GM19043 (cell line): ENCODE data around the gene GPS1.
"Not testable (repeated sequence)": the region's sequence is repeated elsewhere in the genome, so short reads cannot be mapped to it uniquely, and the experiment has no call there.

Source experiments
- ATAC-seq: cut with Tn5 transposase; IDR thresholded peaks from one replicate; pipeline ENCODE4 v1.9.1; 2021; ENCODE audit warnings: low read depth; ENCODE audit not compliant: unreplicated experiment

The GPS1 gene

DNA sequence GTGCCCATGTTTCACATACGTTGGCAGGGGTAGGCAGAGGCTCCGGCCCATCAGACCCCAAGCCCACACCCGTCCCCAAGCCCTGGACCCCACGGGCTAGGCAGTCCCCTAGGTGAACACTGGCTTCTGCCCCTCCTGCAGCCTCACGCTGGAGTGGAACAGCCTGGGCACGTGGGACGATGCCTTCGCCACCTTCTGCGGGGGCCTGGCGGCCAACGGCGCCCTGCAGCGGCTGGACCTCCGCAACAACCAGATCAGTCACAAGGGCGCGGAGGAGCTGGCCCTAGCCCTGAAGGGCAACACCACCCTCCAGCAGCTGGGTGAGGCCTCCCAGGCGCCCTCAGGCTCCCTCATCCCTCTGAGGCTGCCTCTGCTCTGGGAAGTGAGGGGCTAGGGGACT, 26.8 kb upstream of the GPS1 start:
- no peak for ATAC-seq

DNA sequence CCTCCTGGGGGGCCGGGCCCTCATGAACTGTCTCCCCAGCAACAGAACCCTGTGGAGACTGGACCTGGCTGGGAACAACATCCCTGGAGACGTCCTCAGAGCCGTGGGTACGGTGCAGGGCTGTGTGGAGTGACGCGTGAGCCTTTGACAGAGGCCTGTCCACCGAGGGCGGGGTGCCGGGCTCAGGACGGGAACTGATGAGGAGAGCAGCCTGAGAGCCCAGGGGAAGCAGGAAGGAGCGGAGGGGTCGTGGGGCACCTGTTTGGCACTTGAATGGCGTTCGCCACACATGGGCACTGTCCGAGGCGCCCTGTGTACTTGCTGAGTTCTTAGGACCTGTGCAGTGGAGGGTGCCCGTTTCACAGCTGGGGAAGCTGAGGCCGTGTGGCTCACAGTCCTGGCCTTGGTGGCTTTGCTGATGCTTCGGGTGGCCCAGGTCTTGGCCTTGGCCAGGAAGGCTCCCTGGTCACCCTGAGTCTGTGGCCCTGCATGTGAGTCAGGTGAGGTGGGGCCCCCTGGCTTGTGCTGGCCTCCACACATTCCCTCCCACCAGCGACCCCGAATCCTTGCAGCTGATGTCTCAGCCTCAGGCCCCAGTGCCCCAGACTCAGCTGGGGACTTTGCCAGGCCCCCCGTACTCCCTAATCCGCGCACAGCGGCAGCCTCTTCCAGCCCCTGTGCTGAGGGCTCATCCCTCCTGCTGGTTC, 26.1 kb upstream of the GPS1 start:
- no peak for ATAC-seq

DNA sequence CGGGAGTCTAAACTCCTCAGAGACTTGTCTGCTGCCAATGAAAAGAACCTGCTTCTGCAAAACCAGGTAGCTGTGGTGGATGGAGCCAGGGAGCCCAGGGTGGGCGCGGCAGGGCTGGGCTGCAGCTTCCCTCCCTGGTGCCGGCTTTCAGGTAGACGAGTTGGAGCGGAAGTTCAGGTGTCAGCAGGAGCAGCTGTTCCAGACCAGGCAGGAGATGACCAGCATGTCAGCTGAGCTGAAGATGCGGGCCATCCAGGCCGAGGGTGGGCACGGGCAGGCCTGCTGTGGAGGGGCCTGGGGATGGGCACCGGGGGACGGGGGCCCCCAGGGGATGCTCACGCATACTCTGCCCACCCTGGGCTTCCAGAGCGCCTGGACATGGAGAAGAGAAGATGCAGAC, 23.5 kb upstream of the GPS1 start:
- no peak for ATAC-seq

DNA sequence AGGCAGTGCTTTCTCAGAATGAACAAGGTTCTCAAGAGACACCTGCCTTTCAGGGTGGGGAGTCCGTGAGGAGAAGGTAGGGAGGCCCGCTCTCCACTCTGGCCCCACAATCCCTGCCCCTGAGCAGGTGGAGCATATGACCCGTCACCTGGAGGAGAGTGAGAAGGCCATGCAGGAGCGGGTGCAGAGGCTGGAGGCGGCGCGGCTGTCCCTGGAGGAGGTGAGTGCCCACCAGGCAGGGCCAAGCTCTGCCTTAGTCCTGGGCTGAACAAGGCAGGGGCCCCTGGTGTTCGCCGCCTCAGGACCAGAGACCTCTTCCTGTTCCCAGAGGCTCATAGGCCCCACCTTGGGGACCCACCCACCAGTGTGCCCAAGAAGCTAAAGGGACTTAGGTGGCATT, 22.7 kb upstream of the GPS1 start:
- ATAC-seq = no peak

DNA sequence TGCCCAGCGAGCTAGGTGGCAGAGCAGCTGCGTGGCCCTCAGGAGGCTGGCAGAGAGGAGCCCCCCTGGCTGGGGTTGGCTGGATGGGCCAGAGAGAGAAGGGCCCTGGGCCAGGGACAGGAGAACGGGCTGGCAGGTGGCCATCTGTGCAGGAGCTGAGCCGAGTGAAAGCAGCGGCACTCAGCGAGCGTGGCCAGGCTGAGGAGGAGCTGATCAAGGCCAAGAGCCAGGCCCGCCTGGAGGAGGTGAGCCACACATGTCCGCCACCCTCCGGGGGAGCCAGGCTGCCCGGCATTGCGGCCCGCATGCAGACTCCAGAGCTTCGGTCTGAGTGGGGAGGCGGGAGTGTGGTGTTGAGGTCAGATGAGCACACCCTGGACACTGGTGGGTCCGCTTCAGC, 22.3 kb upstream of the GPS1 start:
- ATAC-seq = no peak

DNA sequence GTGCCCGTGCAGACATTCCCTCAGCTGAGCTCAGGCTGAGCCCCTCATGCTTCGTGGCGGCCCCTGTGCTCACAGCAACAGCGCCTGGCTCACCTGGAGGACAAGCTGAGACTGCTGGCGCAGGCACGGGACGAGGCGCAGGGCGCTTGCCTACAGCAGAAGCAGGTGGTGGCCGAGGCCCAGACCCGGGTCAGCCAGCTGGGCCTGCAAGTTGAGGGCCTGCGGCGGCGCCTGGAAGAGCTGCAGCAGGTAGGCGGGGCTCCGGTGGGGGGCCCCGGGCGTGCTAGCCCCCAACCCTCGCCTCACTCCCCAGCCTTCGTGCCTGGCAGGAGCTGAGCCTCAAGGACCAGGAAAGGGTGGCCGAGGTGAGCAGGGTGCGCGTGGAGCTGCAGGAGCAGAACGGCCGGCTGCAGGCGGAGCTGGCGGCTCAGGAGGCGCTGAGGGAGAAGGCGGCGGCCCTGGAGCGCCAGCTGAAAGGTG, 21.7 kb upstream of the GPS1 start:
- no peak for ATAC-seq

DNA sequence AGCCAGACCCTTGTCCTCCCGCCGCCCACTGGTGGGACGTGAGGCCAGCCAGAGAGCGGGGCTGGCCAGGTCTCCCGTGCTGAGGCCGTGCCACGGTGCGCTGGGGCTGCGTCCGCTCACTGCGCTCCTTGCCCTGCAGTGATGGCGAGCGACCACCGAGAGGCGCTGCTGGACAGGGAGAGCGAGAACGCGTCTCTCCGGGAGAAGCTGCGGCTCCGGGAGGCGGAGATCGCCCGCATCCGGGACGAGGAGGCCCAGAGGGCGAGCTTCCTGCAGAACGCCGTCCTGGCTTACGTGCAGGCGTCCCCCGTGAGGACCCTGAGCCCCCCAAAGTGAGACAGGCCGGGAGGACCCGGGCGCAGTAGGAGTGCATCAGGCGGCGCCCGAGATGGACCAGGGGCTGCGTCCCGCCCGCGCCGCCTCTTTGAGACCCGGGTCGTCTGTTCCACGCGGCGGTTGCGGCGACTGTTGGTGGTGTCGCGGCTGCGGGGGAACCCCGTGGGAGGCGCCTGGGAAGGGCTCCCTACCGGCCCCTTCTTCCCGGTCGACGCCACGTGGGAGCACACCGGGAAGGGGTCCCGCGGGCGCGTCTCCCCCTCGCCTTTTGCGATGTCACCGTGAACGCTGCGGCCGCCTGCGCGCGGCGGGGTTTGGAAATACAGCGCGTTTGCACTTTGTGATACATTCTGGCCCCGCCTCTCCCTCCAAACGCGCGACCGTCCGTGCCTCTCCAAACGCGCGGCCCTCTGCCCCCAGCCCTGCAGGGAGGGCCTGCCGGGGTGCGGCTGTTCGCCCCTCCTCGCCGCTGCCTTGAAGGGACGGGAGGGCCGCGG, 21.0 kb upstream of the GPS1 start:
- no peak for ATAC-seq

DNA sequence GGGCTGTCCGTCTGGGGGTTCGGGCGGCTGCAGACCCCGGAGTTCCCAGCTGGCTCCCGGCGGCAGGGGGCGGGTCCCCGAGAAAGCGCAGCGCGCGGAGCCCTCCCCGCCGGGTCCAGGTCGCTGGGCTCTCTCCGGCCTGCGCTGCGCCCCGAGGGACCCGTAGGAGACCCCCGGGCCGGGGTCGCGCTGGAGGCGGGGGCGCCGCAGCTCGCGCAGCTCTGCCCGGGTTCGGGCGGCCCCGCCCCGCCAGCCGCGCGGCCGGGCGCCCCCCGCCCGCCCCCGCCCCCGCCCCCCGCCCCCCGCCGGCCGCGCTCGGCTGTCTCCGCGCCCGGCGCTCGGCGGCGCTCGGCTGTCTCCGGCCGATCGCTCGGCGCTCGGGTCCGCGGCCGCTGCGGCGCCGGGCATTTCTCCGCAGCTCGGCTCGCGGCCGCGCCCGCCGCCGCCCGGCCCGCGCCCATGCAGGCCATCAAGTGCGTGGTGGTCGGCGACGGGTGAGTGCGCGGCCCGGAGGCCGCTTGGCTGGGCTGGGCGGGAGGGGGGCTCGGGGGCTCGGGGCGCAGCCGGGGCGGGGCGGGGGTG, 20.3 kb upstream of the GPS1 start, which contains the start of gene RAC3:
Gene RAC3 (plus strand): TSS at position 376 of the 582 bp plus-strand sequence. CDS start 84 bp downstream, at position 460.
- ATAC-seq = no peak

DNA sequence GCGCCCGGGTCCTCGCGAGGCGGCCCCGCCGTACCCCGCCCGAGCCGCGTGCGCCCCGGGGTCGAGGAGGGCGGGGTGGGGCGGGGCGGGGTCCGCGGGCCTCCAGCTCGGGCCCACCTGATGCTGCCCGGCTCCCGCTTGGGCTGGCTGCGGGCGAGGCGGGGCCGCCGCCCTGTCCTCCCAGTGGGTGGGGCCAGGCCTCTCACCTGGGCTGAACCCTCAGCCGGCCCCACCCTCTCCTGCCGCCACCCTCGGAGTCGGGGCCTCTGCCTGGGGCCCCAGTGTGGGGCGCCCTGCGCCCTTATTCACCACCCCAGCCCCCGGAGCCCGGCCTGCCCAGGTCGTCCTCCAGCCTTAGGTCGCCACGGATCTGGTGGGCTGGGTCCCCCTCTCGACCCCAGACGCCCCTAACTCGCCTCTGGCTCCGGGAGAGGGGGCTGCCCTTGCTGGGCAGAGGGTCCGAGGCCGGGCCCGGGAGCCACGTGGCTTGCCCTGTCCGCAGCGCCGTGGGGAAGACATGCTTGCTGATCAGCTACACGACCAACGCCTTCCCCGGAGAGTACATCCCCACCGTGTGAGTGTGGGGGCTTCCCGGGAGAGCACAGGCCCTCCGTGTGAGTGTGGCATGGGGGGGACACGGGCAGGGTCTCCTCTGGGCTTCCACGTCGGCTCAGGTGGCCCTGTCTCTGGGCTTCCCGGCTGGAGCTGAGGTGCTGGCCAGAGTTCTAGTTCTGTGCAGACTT, 19.6 kb upstream of the GPS1 start:
- ATAC-seq = no peak

DNA sequence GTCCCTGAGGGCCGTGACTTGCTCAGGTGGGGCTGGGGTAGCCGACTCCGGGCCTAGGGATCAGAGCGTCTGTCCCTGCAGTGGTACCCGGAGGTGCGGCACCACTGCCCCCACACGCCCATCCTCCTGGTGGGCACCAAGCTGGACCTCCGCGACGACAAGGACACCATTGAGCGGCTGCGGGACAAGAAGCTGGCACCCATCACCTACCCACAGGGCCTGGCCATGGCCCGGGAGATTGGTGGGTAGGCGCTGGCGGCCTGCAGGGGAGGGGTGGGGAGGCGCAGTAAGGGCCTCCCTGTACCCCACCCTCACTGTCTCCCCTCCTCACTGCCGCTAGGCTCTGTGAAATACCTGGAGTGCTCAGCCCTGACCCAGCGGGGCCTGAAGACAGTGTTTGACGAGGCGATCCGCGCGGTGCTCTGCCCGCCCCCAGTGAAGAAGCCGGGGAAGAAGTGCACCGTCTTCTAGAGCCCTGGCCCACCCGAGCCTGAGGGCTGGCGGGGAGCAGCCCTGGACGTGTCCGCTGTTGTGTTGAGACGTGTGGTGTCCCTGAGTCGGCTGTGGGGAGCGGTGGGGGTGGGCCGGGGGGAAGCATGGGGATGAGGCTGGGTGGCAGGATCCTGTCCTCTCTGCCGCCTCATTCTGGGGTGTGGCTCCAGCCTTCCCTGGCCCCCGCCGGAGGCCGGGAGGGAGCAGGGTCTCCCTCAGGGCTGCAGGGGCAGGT, 18.2 kb upstream of the GPS1 start:
- no peak for ATAC-seq

DNA sequence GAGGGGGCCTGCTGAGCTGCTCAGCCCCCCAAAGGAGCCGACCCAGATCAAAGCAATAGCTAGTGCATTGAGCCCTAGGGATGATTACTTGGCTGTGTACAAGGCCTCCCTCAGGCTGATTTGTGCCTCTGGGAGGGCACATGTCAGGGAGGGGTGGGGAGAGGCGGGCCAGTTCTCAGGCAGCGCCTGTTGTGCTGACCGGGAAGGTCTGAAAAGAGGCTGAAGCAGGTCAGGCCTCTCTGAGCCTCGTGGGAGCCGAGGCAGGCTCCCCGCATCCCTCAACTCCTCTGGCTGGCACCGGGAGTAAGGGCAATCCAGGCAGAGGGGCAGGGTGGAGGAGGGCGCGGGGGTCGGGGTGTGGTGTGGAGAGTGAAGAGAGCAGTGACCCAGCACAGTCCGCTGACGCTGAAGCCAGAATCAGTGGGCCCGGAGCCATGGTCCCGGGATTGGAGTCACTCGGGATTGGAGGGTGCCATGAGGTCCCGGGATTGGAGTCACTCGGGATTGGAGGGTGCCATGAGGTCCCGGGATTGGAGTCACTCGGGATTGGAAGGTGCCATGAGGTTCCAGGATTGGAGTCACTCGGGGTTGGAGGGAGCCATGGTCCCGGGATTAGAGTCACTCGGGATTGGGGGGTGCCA, 17.2 kb upstream of the GPS1 start:
- no peak for ATAC-seq

DNA sequence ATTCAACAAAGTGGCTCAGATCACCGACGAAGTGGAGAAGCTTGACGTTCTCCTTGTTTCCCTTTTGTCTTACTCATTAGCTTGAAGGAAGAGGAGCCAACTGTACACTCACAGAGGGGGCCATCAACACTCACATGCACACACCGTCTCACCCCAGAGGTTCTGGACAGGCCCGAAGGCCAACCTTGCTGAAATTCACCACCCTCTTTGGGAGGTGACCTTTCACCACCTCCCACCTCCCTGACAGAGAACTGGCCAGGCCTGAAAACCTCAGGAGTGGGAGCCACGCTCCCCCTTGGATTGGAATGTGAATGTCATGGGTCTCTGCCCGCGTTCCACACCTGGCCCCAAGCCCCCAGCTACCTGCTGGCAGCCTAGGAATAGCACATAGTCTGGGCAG, 16.2 kb upstream of the GPS1 start:
- no peak for ATAC-seq

DNA sequence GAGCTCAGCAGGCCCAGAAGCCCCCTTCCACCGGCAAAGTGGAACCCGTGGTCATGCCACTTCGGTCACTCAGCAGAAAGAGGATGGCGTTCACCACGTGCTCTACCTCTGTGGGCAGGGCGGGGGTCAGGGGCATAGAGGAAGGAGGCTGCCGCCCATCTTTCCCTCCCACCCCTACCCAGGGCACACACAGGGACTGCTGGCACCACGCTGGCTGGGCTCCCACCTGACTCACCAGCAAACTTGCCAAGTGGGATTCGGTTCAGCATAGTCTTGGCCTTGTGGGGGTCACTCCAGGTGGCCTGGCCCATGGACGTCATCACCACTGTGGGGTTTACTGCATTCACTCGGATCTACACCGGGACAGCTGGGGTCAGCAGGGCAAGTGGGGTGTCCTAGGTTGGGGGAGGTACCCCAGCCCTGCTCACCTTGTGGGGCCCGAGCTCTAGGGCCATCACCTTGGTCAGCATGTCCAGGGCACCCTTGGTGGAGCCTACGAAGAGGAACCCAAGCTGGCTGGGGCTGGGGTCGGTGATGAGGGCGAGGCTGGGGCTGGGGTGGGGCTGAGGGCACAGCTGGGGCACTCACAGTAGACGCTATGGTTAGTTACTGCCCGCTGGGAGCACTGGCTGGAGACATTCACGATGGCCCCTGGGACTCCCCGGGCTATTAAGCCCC, 15.6 kb upstream of the GPS1 start:
- no peak for ATAC-seq

DNA sequence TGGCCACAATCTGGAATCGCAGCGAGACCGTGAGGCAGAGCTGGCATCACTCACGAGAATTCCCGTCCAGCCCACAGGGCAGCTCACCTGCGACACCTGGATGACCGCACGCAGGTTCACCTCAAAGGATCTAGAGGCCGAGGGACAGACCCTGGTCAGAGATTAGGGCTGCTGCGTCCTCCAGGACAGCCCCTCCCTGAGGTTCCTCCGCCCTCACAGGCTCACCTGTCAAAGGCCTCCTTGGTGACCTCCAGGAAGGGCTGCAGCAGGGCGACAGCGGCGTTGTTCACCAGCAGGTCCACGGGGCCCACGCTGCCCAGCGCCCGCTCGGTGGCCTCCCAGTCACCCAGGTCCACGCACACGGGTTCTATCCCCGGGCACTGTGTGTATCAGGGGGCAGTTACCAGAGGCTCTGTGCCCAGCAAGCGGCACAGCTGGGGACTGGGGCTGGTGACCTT, 15.0 kb upstream of the GPS1 start:
- ATAC-seq = no peak

DNA sequence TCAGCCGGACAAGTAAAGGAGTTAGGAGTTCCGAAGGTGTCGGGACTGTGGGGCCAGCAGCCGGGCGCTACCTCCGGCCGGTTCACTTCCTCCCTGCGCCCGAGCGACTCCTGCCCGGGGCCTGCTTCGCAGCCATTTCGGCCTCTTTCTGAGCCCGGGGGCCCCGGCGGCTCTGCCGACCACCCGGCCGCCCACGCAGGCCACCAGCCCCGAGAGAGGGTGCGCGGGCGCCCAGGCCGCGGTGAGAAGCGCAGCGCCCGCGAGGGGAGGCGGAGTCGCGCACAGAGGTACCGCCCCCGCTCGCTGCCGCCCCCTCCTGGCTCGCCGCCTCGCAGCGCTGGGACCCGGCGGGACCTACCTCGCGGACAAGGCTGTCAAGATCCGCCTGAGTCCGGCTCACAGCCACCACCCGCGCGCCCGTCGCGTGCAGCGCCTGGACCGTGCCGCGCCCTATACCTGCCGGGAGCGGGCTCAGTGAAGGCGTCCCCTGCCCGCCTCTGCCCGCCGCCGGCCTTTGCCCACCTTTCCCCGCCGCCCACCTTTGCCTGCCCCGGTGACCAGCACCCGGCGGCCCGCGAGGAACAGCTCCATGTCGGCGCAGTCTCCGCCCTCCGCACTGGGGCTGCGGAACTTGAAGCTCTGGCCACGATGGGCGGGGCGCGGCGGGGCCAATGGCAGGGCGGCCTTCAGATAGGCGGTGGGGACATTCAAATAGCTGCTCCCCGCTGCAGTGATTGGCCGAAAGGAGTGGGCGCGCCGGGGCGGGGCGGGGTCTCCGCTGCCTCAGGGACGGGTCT, 14.4 kb upstream of the GPS1 start, which contains the start of gene DCXR:
Gene DCXR (minus strand): TSS at position 606 of the 797 bp plus-strand sequence. CDS start 15 bp downstream, at position 591.
- peak; percentile 85 for ATAC-seq

DNA sequence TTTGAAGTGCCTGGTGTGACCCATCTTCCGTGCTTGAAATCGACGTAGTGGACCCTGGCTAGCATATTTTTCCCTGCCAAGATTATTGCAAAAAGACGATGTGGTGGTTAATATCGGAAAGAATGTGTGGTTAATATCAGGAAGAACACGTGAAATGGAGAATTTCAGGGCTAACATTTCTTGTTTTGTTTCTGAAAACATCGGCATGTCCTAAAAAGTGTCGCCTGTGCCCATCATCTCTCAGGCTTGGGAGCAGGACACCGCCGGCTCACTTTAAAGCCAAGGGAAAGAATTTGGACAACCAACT, 13.9 kb upstream of the GPS1 start:
- ATAC-seq = no peak

DNA sequence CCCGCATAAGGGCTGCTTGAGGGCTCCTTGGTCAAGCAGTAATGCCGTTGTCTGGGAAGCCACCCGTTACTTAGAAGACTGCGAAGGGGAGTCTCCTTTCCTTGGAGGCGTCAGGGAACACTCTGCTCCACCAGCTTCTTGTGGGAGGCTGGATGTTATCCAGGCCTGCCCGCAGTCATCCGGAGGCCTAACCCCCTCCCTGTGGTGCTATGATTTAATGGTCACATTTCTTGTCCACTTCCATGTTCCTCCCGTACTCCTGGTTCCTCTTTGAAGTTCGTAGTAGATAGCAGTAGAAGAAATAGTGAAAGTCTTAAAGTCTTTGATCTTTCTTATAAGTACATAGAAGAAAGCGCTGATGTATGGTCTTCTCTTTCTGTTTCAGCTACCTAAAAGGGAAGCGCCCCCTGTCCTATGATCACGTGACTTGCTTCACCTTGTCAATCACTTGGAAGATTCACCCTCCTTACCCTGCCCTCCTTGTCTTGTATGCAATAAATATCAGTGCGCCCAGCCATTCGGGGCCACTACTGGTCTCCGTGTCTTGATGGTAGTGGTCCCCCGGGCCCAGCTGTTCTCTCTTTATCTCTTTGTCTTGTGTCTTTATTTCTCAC, 12.8 kb upstream of the GPS1 start:
- ATAC-seq = not testable (repeated sequence)
